ENCODE results near the gene GYPA. TPM values are rescaled to one million over a fixed set of nuclear protein-coding genes. Genes with fewer than 3 reads are reported as not detected.

Gene GYPA
- total and polyA plus RNA-seq, 10 of the 15 experiments (the other 5 are each of a cell fraction or from before 2014, with no cell fraction given) = not detected

GRCh38 chr4:144178414-144178813 lies 37.9 kb upstream of the GYPA start:
- H3K27ac ChIP-seq (ENCODE audit: control insufficient read depth, insufficient read depth) = no peak overlapping the region
- RAD21 ChIA-PET (ENCODE audit: unreplicated experiment) = no interaction called here
- H3K9me3 ChIP-seq (replicated peaks; ENCODE audit: control insufficient read depth, insufficient read depth, low read length) = no peaks in the 10 kb centered on the region
- H3K27me3 ChIP-seq (replicated peaks in 1 of 2; ENCODE audit: control insufficient read depth in 2 of 2, insufficient read depth in 2 of 2, low read length in 1 of 2) = no peaks in the 10 kb centered on the region
- no peak for FAIRE-seq
- no peak overlapping the region for H2AFZ ChIP-seq (ENCODE audit: control insufficient read depth, low read depth, low read length)
- no peaks in the 10 kb centered on the region for H4K20me1 ChIP-seq (ENCODE audit: control insufficient read depth, insufficient read depth)
- CTCF ChIA-PET = interaction anchor here (1.5 kb wide), 1 partner anchor 883 kb away, joined by 4 read pairs; no protein-coding TSS in a partner anchor
- H3K4me1 ChIP-seq (ENCODE audit: control insufficient read depth, insufficient read depth, low read length) = no peaks in the 10 kb centered on the region
- POLR2A ChIA-PET = no interaction called here
- H3K4me2 ChIP-seq (ENCODE audit: control insufficient read depth, insufficient read depth) = no peak overlapping the region
- intact Hi-C loops (cut with micrococcal nuclease; ENCODE audit: unreplicated experiment) = loop anchor here (10.0 kb wide), 3 partner anchors 576 to 1056 kb away; no protein-coding TSS in a partner anchor
- H3K79me2 ChIP-seq (ENCODE audit: control insufficient read depth, insufficient read depth, low read length) = no peaks in the 10 kb centered on the region
- no peak for ATAC-seq
- TF ChIP-seq E4F1 (IDR thresholded peaks at IDR 0.05; ENCODE audit: borderline replicate concordance, partially characterized antibody) = no peak
- TF ChIP-seq MAX (IDR thresholded peaks at IDR 0.05; ENCODE audit: low read depth, low read length) = no peak
- no peak for TF ChIP-seq HDAC6 (IDR thresholded peaks at IDR 0.05; ENCODE audit: unreplicated experiment)
- TF ChIP-seq MYC (IDR thresholded peaks at IDR 0.05; ENCODE audit: insufficient read depth, insufficient read length, insufficient replicate concordance, low read length, severe bottlenecking) = no peak
- no peak for TF ChIP-seq BCL3 (IDR thresholded peaks at IDR 0.05; ENCODE audit: borderline replicate concordance, insufficient read depth, low read depth, low read length, poor library complexity, severe bottlenecking)
- TF ChIP-seq ETV6 (conservative IDR thresholded peaks at IDR 0.05 in 1 of 2, IDR thresholded peaks at IDR 0.05 in 1 of 2; ENCODE audit: borderline replicate concordance in 1 of 2, low read depth in 1 of 2) = no peak
- no peak for TF ChIP-seq NR2F1 (conservative IDR thresholded peaks at IDR 0.05)
- TF ChIP-seq POLR2A (IDR thresholded peaks at IDR 0.05; ENCODE audit: low read depth, low read length) = no peak
- TF ChIP-seq ZNF384 (IDR thresholded peaks at IDR 0.05; ENCODE audit: borderline replicate concordance, low read depth, low read length) = no peak
- TF ChIP-seq ESRRA (IDR thresholded peaks at IDR 0.05; ENCODE audit: low read length) = no peak
- no peak for DNase-seq (ENCODE audit: low read depth, low spot score)
- no peaks in the 10 kb centered on the region for H3K36me3 ChIP-seq (ENCODE audit: control insufficient read depth in 2 of 2, insufficient read depth in 2 of 2, low read length in 1 of 2)
- H3K4me3 ChIP-seq = no peak overlapping the region
- no TSS peak for BruUV-seq (replicated peaks)
- in situ Hi-C loops (cut with MboI) = loop anchor here (5.0 to 25.0 kb wide), 3 partner anchors 606 to 1434 kb away; partner anchors contain the start of gene MMAA
- no peak overlapping the region for H3K9ac ChIP-seq (ENCODE audit: control insufficient read depth, insufficient read depth, low read length)
- SMC1A ChIA-PET (ENCODE audit: uncharacterized antibody, unreplicated experiment) = interaction anchor here (3.0 kb wide), 1 partner anchor 576 kb away, joined by 10 read pairs; no protein-coding TSS in a partner anchor
- 14% methylated on average over 2 of the region's 2 CpGs for WGBS (ENCODE audit: insufficient coverage, insufficient replicate concordance, low lambda C conversion rate, missing lambda C conversion rate)
